ENCODE measurements around the gene IQUB.
"Not testable (repeated sequence)": the region's sequence is repeated elsewhere in the genome, so short reads cannot be mapped to it uniquely, and the experiment has no call there.

IQUB gene

DNA sequence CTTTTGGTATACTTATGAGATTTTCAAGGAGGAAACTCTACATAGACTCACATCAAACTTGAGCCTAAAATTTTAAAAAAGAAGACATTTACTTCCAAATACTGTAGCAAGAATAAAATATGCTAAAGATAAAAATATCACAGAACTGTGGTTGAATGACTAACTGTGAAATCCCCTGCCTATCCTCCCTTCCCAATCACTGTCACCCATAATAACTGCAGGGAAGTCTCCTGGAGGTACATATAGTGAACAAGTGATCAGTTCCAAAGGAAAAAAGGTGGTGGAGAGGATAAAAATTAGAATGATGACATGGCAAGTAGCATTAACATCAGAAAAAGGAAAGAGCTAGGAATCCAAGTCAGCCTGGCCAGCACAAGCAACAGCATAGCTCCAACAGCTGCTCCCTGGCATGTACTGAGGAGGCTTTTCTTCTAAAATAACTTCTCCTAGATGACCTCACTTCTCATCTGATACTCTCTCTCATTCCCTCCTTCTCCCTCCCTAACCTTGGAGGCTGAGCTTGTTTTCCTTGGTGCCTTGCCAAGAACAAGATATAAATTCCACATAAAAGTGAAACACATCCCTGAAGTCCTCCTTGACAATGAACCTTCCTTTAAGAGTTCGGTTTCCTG lies 124.0 kb downstream of the IQUB start:
- peak; percentile 11 for DNase-seq (ENCODE audit: low spot score)

DNA sequence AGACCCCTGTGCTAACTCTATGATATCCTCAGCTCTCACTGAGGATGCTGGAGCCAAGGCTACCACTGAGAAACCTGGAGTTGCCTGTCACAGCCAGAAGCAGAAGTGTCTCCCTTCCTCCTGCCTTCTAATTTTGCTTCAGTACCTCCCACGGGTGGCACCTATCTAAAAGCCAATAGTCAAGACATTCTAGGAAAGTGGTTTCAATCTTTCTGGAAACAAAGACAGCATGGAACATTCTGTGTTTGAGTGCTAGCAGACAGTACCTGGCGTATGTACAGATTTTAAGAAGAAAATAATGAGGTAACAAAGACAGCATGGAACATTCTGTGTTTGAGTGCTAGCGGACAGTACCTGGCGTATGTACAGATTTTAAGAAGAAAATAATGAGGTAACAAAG lies 126.4 kb downstream of the IQUB start:
- DNase-seq (ENCODE audit: low spot score) = not testable (repeated sequence)

All from iPS-NIHi11 (cell line).